ENCODE data around the gene PAGE4.
A peak's percentile ranks its signal among the peaks of the same experiment; 100 is the strongest.

The PAGE4 gene

GRCh38 chrX:49812177-49812576 lies 16.9 kb upstream of the PAGE4 start:
- TF ChIP-seq CTCF (IDR thresholded peaks at IDR 0.05; ENCODE audit: control insufficient read depth, extremely low read depth, insufficient read depth), result no peak
- no peak for DNase-seq (ENCODE audit: low read depth)
- no peak overlapping the region for H3K4me3 ChIP-seq (ENCODE audit: low read depth, low read length)

GRCh38 chrX:49816435-49816834 lies 12.7 kb upstream of the PAGE4 start:
- no peak for DNase-seq (ENCODE audit: low read depth)
- H3K4me3 ChIP-seq (ENCODE audit: low read depth, low read length), result no peak overlapping the region
- no peak for TF ChIP-seq CTCF (IDR thresholded peaks at IDR 0.05; ENCODE audit: control insufficient read depth, extremely low read depth, insufficient read depth)

GRCh38 chrX:49838374-49838773 lies 9.3 kb downstream of the PAGE4 start:
- no peak for DNase-seq (ENCODE audit: low read depth)
- no peak overlapping the region for H3K4me3 ChIP-seq (ENCODE audit: low read depth, low read length)
- peak; percentile 89 for TF ChIP-seq CTCF (IDR thresholded peaks at IDR 0.05; ENCODE audit: control insufficient read depth, extremely low read depth, insufficient read depth)

- peak; percentile 17 for DNase-seq (ENCODE audit: low read depth)
- peak; percentile 48 for TF ChIP-seq CTCF (IDR thresholded peaks at IDR 0.05; ENCODE audit: control insufficient read depth, extremely low read depth, insufficient read depth)
- H3K4me3 ChIP-seq (ENCODE audit: low read depth, low read length), result no peak overlapping the region
Measured at GRCh38 chrX:49840679-49841078, 11.6 kb downstream of the PAGE4 start.

GRCh38 chrX:49842621-49843020 lies 13.5 kb downstream of the PAGE4 start:
- no peak for DNase-seq (ENCODE audit: low read depth)
- no peak for TF ChIP-seq CTCF (IDR thresholded peaks at IDR 0.05; ENCODE audit: control insufficient read depth, extremely low read depth, insufficient read depth)
- no peak overlapping the region for H3K4me3 ChIP-seq (ENCODE audit: low read depth, low read length)

GRCh38 chrX:49844611-49845010 lies 15.5 kb downstream of the PAGE4 start:
- TF ChIP-seq CTCF (IDR thresholded peaks at IDR 0.05; ENCODE audit: control insufficient read depth, extremely low read depth, insufficient read depth), result no peak
- no peak for DNase-seq (ENCODE audit: low read depth)
- no peak overlapping the region for H3K4me3 ChIP-seq (ENCODE audit: low read depth, low read length)

DNA sequence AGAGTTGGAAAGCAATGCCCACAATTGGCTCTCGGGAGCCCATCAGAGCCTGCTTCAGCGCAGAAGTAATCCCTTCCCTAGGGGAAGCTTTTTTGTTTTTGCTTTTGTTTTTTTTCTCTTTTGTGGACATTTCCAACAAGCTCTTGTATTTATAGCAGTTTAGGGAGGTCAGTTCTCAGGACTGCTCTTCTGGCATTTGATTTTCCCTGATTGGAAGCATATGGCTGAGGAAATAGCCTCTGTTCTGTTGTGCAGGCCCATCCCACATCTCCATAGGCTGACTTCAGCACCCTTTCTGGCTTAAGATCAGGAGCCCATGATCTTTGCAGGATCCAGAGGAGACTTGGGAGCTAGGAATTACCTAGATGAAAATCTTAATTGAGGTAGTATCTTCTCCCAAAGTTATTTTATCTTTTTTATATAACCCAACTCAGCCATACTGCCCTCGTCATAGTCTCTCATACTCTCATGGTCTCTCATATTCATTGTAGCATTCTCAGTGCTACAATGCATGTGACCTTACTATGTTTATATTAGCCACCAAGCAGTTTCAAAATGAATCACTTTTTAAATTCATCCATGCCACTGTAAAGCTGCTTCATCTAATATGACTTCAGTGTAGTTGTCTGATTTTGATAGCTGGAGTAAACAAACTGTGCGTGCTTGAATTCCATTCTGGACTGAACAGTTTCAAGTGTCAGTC lies 16.7 kb downstream of the PAGE4 start:
- H3K4me3 ChIP-seq (ENCODE audit: low read depth, low read length), result no peak overlapping the region
- no peak for DNase-seq (ENCODE audit: low read depth)
- no peak for TF ChIP-seq CTCF (IDR thresholded peaks at IDR 0.05; ENCODE audit: control insufficient read depth, extremely low read depth, insufficient read depth)
